Globus pallidus (tissue), 1 donor: Measurements from ENCODE around the gene ZNRF1.
A peak's percentile ranks its signal among the peaks of the same experiment; 100 is the strongest.
"Not testable (repeated sequence)": the region's sequence is repeated elsewhere in the genome, so short reads cannot be mapped to it uniquely, and the experiment has no call there.

ENCODE experiments used
- DNase-seq: peaks from one replicate; pipeline ENCODE4 v3.0.0-alpha.2; 2015; ENCODE audit warnings: low spot score

Gene ZNRF1

DNA sequence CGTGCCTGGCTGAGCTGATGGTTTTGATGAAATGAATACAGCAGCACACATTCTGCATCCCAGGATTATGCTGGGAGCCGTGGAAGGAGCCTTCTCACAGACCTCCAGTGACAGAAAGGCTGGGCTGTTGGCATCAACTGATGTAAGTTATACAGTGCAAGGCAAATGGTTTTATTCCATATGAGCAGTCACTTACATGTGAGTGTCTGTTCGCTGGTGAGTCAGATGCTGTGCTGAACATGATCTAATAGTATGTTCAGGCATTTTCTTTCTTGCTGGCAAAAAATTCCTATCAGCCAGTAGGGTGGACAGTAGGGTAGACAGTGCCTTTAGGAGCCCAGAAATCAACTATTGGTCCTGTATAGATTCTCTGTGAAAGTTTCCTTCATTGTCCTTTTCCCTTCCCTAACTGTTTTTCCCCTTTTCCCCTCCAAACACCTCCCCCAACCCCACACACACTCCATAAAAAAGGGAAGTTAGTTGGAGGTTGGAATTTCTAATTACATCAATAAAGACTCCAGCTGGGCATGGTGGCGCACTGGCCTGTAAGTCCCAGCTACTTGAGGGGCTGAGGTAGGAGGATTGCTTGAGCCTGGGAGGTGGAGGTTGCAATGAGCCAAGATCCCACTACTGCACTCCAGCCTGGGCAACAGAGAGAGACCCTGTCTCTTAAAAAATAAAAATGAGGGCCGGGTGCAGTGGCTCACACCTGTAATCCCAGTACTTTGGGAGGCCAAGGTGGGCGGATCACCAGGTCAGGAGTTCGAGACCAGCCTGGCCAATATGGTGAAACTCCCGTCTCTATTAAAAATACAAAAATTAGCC, 81.6 kb downstream of the ZNRF1 start:
- DNase-seq: no peak

DNA sequence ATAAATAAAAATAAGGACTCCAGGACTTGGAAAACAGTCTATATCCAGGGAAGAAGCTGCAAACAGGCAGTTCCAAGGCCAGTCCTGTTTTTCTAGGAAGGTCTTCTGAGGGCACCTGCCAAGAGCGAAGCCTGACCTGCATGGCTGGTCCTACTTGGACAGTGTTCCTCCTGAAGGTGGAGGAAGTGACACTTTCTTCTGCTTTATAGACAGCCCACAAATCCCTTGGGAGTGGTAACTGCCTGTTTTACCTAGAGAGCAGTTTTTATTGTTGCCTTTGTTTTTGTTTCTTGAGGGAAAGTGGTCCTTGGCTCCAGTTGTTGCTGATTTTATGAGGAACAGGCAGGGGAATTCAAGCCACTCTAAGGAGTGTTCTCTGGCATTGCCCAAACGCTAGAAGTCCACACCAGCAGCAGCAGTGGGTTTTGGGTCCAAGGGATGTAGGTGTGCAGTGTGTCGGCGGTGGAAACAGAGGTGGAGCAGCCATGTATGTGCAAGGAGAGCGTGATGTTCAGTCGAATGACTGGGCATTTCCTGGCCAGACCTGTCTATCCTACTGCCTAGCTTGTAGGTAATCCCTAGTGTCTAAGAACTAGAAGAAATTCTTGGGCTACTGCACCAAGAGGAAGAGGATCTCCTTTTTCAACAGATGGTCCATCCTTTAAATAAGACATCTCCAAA, 82.5 kb downstream of the ZNRF1 start:
- no peak for DNase-seq

DNA sequence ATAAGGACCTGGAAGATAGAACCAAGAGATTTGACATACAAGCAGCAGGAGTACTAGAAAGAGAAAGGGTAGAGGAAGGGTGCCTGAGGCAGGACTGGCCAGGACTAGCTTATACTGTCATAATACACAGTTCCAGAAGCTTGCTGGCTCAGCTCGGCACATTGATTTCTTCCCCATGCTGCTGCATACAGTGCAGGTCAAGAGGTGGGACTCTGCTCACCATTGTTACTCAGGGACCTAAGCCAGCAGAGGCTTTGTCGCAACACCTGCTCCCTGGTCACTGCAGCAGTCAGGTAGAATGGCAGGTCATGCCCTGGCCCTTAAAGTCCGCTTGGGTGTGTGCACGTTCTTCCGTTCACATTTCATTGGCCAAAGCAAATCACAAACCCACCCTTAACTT, 85.0 kb downstream of the ZNRF1 start:
- DNase-seq: no peak

DNA sequence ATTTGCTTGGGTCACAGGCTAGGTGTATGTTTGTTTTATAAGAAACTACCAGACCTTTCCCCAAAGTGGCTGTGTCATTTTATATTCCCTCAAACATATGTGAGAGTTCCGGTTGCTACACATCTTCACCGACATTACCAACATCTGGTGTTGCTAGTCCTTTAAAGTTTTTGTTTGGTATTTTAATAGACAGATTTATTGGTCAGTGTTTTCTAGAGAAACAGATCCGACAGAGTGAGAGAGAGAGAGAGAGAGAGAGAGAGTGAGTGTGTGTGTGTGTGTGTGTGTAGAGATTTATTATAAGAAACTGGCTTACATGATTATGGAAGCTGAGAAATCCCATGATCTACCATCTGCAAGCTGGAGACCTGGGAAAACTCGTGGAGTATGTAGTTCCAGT, 86.7 kb downstream of the ZNRF1 start:
- no peak for DNase-seq

DNA sequence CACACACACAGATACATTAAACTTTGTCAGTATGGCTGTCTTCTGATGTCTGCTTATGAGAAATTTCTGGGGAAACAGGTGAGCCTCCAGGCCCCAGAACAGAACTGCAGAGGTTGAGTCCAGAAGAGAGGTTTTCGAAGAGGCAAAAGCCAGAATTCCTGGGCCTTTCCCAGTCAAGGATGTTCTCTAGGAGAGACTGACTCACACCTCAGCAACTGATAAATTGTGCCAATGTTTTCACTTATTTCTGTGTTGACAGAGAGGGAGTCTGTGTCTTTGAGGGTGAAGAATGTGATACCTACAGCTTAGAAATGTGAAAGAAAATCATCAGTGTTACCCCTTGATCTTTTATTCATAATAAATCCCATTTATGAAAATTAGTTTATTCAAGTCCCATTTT, 87.5 kb downstream of the ZNRF1 start:
- DNase-seq: no peak

DNA sequence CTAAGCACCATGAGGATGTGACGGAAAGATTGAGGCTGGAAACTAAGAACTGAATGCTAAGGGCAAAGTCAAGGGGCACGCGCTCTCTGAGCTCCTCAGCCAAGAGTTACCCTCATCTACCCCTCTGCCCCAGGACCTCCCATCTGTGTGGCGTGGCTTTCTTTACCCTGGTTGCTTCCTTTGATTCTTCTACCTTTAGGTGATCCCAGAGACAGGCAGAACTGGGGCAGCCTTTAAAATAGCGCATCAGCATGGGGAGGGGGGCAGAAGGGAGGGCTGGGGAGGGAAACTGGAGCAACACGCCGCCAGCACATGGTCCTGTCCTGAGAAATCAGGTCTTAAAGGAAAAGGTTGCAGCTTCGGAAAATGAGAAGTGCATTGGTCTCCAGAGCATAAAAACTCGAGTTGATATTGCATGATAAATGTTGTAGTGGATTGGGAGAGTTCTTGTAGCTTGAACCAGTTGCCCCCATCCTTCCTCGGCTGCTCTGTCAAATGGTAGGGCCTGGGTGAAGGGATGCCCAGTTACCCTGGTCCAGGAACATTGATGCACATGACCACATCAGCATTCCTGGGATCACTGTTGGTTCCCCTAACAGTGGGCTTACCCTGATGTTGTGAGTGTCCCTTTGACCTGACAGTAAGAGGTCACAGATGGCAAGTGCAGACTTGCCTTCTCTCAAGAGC, 88.0 kb downstream of the ZNRF1 start:
- no peak for DNase-seq

DNA sequence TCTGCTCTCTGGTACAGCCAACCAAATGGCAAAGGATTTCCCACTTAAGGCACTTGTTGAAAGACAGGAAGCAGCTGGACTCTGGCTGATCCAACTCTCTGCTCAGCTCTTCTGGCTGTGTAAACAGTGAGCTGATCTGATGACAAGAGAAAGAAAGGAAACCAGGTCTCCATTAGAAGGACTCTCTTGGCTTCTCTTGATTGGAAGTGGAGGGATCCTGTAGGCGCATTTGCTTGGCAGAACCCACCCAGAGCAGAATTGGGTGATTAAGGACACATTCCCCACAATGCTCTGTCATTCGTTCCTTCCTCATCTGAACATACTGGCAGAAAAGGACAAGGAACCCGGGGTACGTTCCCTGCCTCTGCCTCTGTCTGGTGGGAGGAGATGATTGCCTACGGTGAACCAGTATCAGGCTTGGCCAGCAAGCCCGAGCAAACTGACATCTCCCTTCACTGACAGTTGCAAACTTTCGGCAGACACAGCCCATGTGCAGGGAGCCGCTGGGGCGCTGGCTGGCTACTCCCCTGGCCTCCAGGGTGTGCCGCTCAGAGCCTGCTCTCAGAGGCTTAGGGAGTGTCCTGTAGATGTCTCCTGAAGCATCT, 88.7 kb downstream of the ZNRF1 start:
- no peak for DNase-seq

DNA sequence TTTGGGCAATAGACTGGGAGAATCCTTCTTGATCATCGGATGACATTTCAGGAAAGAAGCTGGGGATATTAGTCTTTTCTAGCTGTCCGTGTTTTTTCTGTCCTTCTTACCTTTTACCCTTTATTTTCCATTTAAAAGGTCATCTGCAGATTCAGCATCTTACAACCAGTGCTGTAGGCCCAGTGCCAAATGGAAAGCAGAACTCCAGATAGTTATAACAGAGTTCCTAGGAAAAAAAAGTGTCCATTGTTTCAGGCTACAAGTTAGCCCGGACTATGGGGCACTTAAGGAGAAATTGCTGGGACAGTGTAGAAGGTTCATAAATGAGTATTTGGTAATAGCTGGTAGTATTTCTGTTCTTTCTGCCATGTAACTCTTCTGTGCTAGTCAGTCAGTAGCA, 89.4 kb downstream of the ZNRF1 start:
- no peak for DNase-seq

DNA sequence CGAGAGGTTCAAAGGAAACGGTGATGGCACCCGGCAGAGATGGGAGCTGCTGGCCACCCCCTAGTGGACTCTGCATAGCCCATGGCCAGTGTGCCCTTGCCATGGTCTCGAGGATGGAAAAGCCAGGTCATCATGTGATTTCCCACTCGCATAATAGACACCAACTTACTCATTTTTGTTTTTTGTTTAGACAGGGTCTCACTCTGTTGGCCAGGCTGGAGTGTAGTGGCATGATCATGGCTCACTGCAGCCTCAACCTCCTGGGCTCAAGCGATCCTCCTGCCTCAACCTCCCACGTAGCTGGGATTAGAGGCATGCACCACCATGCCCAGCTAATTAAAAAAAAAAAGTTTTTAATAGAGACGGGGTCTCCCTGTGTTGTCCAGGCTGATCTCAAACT, 90.1 kb downstream of the ZNRF1 start:
- DNase-seq: no peak

DNA sequence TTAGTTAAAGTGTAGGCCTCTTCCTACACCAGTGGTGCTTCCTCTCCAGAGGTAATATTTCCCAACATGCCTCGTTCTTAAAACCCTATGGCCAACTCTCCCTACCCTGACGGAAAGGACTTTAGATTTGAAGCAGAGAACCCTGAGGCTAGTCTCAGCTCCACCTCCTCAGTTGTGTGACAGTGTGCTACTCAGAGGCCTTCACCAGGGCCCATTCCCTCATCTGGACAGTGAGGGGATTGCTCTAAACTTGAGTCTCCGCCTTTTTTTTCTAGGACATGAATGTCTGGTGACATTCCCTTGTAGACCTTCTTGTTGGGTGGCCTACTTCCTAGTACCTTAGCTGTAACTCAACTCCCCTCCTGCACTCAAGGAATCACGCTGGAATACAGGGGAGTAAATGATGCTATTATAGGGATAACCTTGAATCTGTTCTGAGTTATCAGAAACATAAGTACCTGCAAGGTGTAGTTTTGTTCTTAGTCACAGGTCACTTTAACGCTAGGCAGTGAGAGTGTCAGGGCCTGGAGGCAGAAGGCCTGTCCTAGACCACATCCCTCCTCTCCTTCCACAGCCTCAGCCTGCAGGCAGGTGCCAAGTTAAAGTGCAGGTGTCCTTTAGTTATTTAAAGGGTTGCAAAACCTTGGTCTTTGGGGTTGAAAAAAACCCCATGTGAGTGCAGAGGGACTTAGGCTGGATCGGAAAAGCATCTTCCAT, 90.8 kb downstream of the ZNRF1 start:
- no peak for DNase-seq

DNA sequence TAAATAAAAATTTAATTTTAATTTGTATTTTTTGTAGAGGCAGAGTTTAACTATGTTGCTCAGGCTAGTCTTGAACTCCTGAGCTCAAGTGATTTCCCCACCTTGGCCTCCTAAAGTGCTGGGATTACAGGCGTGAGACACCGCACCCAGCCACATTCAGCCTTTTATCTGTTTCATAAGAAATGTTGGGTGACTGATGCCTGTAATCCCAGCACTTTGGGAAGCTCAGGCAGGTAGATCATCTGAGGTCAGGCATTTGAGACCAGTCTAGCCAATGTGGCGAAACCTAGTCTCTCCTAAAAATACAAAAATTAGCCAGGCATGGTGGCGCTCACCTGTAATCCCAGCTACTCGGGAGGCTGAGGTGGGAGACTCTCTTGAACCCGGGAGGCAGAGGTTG, 92.1 kb downstream of the ZNRF1 start:
- DNase-seq: not testable (repeated sequence)

DNA sequence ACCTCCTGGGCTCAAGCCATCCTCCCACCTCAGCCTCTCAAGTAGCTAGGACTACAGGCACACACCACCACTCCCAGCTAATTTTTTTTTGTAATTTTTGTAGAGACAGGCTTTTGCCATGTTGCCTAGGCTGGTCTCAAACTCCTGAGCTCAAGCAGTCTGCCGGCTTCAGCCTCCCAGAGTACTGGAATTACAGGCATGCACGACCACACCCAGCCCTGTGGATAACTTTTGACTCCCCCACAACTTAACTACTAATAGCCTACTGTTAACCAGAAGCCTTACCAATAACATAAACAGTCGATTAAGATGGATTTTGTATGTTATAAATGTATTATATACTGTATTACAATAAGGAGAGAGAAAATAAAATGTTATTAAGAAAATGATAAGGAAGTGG, 92.8 kb downstream of the ZNRF1 start:
- not testable (repeated sequence) for DNase-seq

DNA sequence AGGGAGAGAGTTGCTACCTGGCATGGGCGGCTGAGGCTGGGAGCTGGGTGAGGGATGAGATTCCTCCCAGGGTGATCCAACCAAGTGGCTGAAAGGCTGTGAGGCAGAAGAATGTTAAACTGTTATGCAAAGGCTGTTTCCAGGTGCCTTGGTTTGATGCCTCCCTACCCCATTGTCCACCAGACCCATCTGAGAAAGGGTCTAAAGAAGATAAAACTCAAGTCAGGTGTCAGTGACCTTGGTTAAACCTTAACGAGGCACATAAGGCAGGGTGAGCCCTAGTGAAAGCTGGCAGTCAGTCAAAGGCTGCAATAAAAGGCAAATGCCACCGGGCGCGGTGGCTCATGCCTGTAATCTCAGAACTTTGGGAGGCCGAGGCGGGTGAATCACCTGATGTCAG, 94.0 kb downstream of the ZNRF1 start:
- no peak for DNase-seq

DNA sequence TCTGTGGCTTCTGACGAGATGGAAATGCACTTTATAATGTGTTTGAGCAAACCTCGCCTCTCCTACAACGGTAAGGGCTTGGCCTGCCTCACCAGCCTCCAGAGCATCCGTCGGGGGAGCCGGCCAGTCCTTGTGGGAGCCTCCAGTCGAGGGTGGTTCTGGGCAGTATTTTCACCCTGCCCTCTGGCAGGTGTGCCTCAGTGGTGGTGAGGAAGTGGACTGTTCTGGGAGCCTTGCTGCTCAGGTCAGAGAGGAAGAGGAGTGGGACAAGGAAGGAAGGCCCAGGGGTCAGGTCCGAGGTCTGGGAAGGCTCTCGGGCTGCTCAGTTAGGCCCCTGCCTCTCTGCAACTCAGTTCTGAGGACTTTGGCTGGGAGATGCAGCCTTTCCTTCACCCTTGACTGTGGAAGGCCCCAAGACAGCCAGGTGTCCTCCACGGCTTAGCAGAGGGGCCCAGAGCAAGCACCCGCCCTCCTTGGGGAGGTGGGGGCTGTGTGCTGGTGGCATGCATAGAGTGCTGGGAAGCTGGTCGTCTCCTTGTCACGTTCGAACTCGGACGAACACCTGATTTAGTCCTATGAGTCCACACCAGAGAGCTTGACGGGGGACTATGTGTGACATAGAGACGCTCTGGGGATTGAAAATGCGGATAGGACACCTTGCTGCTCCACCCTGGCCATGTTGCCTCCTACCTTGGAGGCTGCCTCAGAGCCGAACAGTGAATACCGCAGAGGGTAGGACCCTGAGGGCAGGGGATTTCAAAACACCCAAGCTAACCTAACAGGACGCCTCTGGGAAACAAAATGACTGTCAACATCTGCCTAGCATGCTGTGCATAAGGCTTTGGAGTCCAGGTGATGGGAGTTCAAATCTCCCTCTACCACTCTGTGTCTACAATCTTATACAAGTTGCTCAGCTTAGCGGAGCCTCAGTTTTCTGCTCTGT, 95.0 kb downstream of the ZNRF1 start:
- no peak for DNase-seq

DNA sequence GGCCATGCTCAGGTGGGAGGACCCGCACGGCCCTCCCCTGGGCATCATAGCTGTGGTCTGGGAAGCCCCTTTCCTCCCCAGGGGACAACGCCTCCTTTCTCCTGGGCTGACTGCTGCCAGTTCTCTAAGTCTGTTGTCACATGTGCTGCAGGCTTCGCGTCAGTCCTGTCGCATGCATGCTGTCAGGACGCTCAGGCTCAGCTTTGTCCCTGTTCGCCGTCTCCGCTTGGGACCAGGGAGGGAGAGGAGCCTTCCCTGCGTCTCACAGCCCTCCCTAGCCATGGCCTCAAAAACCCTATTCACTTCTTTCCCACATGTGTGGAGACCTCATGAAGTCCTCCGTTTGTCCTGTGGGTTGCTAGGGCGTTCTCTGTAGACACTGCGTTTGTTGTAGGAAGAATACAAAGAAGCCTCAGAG, 96.4 kb downstream of the ZNRF1 start:
- DNase-seq: peak; percentile 54

DNA sequence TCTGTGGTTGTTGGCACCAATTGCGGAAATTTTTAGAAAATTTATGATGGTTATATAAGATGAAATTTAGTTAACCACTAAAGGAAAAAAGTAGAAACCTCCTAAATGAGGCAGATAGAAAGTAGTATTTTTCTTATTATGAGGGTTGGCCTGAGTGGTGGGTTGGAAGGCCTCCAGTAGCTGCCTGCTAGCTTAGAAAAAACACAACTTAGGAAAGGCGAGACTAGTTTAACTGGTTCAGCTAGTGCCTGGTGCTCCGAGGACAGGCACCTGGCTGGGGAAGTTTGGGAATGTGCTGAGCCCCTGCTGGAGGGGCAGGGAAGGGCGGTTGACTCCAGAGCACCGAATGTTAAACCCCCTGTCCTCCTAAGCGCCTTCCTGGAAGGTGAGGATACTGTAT, 97.8 kb downstream of the ZNRF1 start:
- DNase-seq: no peak

DNA sequence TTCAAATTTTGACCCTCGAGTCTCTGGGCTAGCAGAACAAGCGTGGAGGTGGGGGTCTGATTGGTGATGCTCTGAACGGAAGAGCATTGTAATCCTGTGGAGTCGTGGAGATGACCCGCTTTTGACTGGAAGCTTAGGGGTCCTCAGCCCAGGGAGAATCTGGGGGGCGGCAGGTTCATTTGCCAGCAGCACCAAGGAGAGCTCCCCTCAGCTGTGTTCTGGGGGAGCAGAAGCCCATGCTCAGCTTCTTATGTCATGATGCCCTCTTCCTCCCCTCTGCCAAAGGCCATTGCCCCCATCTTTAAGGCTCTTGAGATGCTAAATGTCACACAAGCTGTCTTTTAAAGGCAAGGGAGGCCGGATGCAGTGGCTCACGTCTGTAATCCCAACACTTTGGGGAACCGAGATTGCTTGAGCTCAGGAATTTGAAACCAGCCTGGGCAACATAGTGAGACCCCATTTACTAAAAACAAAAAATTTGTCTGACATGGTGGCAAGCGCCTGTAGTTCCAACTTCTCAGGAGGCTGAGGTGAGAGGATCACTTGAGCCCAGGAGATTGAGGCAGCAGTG, 98.5 kb downstream of the ZNRF1 start:
- DNase-seq: no peak

DNA sequence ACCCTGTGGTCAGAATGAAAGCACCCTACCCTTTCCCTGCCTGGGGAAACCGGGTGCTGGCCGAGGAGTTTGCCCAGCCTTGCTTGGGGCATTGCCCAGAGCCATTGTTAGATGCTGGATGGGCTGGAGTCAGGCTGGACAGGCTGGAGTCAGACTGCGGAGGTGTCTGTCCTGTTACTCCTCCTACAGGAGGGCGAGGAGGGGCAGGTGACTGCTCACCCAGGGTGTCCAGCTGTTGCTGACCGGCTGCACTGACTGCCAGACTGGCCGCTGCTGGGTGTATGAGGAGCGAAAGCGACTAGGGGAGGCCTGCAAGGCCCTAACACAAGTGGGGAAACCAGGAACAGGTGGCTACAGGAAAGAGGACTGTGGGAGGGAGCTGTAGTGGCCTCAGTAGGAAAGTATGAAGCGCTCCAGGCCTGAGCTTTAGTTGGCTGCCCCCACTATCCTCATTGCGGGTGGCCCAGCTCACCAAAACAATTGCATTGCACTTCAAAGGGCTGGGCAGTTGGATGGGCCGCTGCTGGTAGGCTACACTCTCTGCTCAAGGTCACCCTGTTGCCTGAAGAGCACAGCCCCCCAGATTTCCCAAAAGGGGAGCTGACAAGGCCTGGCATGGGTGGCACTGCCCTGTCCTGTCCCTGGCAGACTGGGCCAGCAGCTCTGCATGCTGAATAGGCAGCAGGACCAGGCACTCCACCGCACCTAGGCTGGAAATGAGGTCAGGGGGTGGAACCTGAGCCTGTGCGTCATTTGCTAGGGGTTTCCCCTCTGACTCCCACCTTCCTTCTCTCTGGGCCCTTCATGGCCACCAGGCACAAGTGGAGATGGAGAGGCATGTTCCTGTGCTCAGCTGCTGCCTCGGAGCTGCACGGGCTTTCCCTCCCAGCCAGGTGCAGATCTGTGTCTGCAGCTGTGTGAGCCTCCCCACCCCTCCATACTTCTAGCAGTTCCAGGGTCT, 99.4 kb downstream of the ZNRF1 start:
- peak; percentile 44 for DNase-seq

DNA sequence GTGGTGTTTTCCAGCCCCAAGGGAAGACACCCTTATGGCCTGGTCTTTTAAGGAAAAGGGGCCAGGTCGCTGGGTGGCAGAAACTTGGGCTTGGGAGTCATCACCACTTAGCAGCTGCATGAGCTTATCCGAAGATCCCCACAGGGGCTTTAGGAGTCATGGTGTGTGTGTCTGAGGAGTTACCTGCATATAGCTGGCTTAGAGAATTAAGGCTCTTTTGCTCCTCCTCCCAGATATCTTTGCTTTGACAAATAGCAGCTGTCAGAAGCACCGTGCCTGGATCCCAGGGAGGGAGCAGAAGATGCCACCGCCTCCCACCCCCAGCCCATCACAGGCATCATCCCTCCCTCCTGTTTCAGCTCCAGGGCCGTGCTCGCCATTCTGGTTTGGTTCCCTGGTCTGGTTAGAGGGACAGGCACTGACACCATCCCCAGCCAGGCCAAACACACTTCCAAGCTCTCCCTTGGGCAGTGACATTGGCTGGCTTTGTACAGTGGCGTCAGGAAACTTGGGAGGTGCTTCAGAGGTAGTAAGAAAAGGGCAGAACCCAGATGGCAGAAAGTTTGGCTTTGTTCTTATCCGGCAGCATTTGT, 100.3 kb downstream of the ZNRF1 start:
- no peak for DNase-seq
